Measurements from ENCODE around the gene CBLN1.
A peak's percentile ranks its signal among the peaks of the same experiment; 100 is the strongest.

Gene CBLN1

GRCh38 chr16:49281480-49281842 is at the start of gene CBLN1:
Gene CBLN1, minus strand, starts transcription at chr16:49281838. Its CDS starts 373 bp downstream, at chr16:49281465.
- H3K9me3 ChIP-seq (ENCODE audit: insufficient read depth, low read depth, low read length): no peaks in the 10 kb centered on the region; the same call in 1 of the 2 replicates
- no peak within 1 kb of the TSS for H3K9ac ChIP-seq (ENCODE audit: low read depth, low read length)
- H3K27me3 ChIP-seq (ENCODE audit: insufficient read depth, low read length): peaks cover 90% of the 10 kb centered on the region
- peak within 1 kb of the TSS; percentile 76 for H3K4me3 ChIP-seq (ENCODE audit: low read length)
- no peak within 1 kb of the TSS for H3K27ac ChIP-seq (ENCODE audit: low read length)
- no peaks in the 10 kb centered on the region for H3K36me3 ChIP-seq (ENCODE audit: insufficient read depth, low read depth, low read length)
- peaks cover 14% of the 10 kb centered on the region for H3K4me1 ChIP-seq (ENCODE audit: insufficient read depth, low read length)

- Histone ChIP-seq H3K4me3 (ENCODE audit: low read length) (no peak overlapping the region), H3K9ac (ENCODE audit: low read depth, low read length) (no peak overlapping the region), H3K4me1 (ENCODE audit: insufficient read depth, low read length) (no peaks in the 10 kb centered on the region), H3K36me3 (ENCODE audit: insufficient read depth, low read depth, low read length) (no peaks in the 10 kb centered on the region), H3K9me3 (ENCODE audit: insufficient read depth, low read depth, low read length) (no peaks in the 10 kb centered on the region), H3K27ac (ENCODE audit: low read length) (no peak overlapping the region), H3K27me3 (ENCODE audit: insufficient read depth, low read length) (no peaks in the 10 kb centered on the region)
Measured at GRCh38 chr16:49330562-49331201, 49.0 kb upstream of the CBLN1 start.

- Histone ChIP-seq H3K9me3 (ENCODE audit: insufficient read depth, low read depth, low read length) (no peaks in the 10 kb centered on the region), H3K36me3 (ENCODE audit: insufficient read depth, low read depth, low read length) (no peaks in the 10 kb centered on the region), H3K27ac (ENCODE audit: low read length) (no peak overlapping the region), H3K4me1 (ENCODE audit: insufficient read depth, low read length) (no peaks in the 10 kb centered on the region), H3K4me3 (ENCODE audit: low read length) (no peak overlapping the region), H3K27me3 (ENCODE audit: insufficient read depth, low read length) (no peaks in the 10 kb centered on the region), H3K9ac (ENCODE audit: low read depth, low read length) (no peak overlapping the region)
Measured at GRCh38 chr16:49328325-49328724, 46.7 kb upstream of the CBLN1 start.

GRCh38 chr16:49327466-49327865 is 45.8 kb upstream of the CBLN1 start:
- H3K9ac ChIP-seq (ENCODE audit: low read depth, low read length): no peak overlapping the region

GRCh38 chr16:49324703-49325102 is 43.1 kb upstream of the CBLN1 start:
- Histone ChIP-seq H3K9me3 (ENCODE audit: insufficient read depth, low read depth, low read length) (no peaks in the 10 kb centered on the region), H3K27me3 (ENCODE audit: insufficient read depth, low read length) (no peaks in the 10 kb centered on the region), H3K9ac (ENCODE audit: low read depth, low read length) (no peak overlapping the region), H3K4me3 (ENCODE audit: low read length) (no peak overlapping the region), H3K36me3 (ENCODE audit: insufficient read depth, low read depth, low read length) (no peaks in the 10 kb centered on the region), H3K27ac (ENCODE audit: low read length) (no peak overlapping the region), H3K4me1 (ENCODE audit: insufficient read depth, low read length) (no peaks in the 10 kb centered on the region)

More at GRCh38 chr16:49327466-49327865, 45.8 kb upstream of the CBLN1 start:
- Histone ChIP-seq H3K27ac (ENCODE audit: low read length) (no peak overlapping the region), H3K27me3 (ENCODE audit: insufficient read depth, low read length) (no peaks in the 10 kb centered on the region), H3K4me1 (ENCODE audit: insufficient read depth, low read length) (no peaks in the 10 kb centered on the region), H3K36me3 (ENCODE audit: insufficient read depth, low read depth, low read length) (no peaks in the 10 kb centered on the region), H3K9me3 (ENCODE audit: insufficient read depth, low read depth, low read length) (no peaks in the 10 kb centered on the region), H3K4me3 (ENCODE audit: low read length) (no peak overlapping the region)

GRCh38 chr16:49315602-49316001 is 34.0 kb upstream of the CBLN1 start:
- Histone ChIP-seq H3K27me3 (ENCODE audit: insufficient read depth, low read length) (peaks cover 4% of the 10 kb centered on the region; the same call in 1 of the 2 replicates), H3K4me1 (ENCODE audit: insufficient read depth, low read length) (no peaks in the 10 kb centered on the region; the same call in 1 of the 2 replicates), H3K27ac (ENCODE audit: low read length) (no peak overlapping the region), H3K9ac (ENCODE audit: low read depth, low read length) (no peak overlapping the region), H3K9me3 (ENCODE audit: insufficient read depth, low read depth, low read length) (no peaks in the 10 kb centered on the region), H3K36me3 (ENCODE audit: insufficient read depth, low read depth, low read length) (no peaks in the 10 kb centered on the region), H3K4me3 (ENCODE audit: low read length) (no peak overlapping the region)

- no peak overlapping the region for H3K27ac ChIP-seq (ENCODE audit: low read length)
- H3K9me3 ChIP-seq (ENCODE audit: insufficient read depth, low read depth, low read length): no peaks in the 10 kb centered on the region
- peaks cover 4% of the 10 kb centered on the region; the same call in 1 of the 2 replicates for H3K27me3 ChIP-seq (ENCODE audit: insufficient read depth, low read length)
- no peaks in the 10 kb centered on the region; the same call in 1 of the 2 replicates for H3K4me1 ChIP-seq (ENCODE audit: insufficient read depth, low read length)
- H3K4me3 ChIP-seq (ENCODE audit: low read length): peak overlapping the region; percentile 17; the same call in 1 of the 2 replicates
- no peaks in the 10 kb centered on the region for H3K36me3 ChIP-seq (ENCODE audit: insufficient read depth, low read depth, low read length)
- H3K9ac ChIP-seq (ENCODE audit: low read depth, low read length): peak overlapping the region; percentile 4; the same call in 1 of the 2 replicates
Measured at GRCh38 chr16:49312389-49312985, 30.8 kb upstream of the CBLN1 start.

- Histone ChIP-seq H3K9me3 (ENCODE audit: insufficient read depth, low read depth, low read length) (no peaks in the 10 kb centered on the region), H3K4me1 (ENCODE audit: insufficient read depth, low read length) (no peaks in the 10 kb centered on the region; the same call in 1 of the 2 replicates), H3K36me3 (ENCODE audit: insufficient read depth, low read depth, low read length) (no peaks in the 10 kb centered on the region), H3K27me3 (ENCODE audit: insufficient read depth, low read length) (peaks cover 4% of the 10 kb centered on the region; the same call in 1 of the 2 replicates), H3K27ac (ENCODE audit: low read length) (no peak overlapping the region), H3K4me3 (ENCODE audit: low read length) (no peak overlapping the region), H3K9ac (ENCODE audit: low read depth, low read length) (no peak overlapping the region)
Measured at GRCh38 chr16:49311823-49312222, 30.2 kb upstream of the CBLN1 start.

- H3K9ac ChIP-seq (ENCODE audit: low read depth, low read length): no peak overlapping the region
- H3K27ac ChIP-seq (ENCODE audit: low read length): no peak overlapping the region
- H3K4me3 ChIP-seq (ENCODE audit: low read length): no peak overlapping the region
- H3K27me3 ChIP-seq (ENCODE audit: insufficient read depth, low read length): no peaks in the 10 kb centered on the region
- H3K9me3 ChIP-seq (ENCODE audit: insufficient read depth, low read depth, low read length): no peaks in the 10 kb centered on the region
- H3K36me3 ChIP-seq (ENCODE audit: insufficient read depth, low read depth, low read length): no peaks in the 10 kb centered on the region
- no peaks in the 10 kb centered on the region; the same call in 1 of the 2 replicates for H3K4me1 ChIP-seq (ENCODE audit: insufficient read depth, low read length)
Measured at GRCh38 chr16:49307176-49307575, 25.5 kb upstream of the CBLN1 start.

GRCh38 chr16:49305406-49305805 is 23.8 kb upstream of the CBLN1 start:
- Histone ChIP-seq H3K9me3 (ENCODE audit: insufficient read depth, low read depth, low read length) (no peaks in the 10 kb centered on the region), H3K4me1 (ENCODE audit: insufficient read depth, low read length) (no peaks in the 10 kb centered on the region), H3K9ac (ENCODE audit: low read depth, low read length) (no peak overlapping the region), H3K27me3 (ENCODE audit: insufficient read depth, low read length) (no peaks in the 10 kb centered on the region), H3K27ac (ENCODE audit: low read length) (no peak overlapping the region), H3K4me3 (ENCODE audit: low read length) (no peak overlapping the region), H3K36me3 (ENCODE audit: insufficient read depth, low read depth, low read length) (no peaks in the 10 kb centered on the region)

GRCh38 chr16:49292413-49292812 is 10.8 kb upstream of the CBLN1 start:
- Histone ChIP-seq H3K9me3 (ENCODE audit: insufficient read depth, low read depth, low read length) (no peaks in the 10 kb centered on the region), H3K4me3 (ENCODE audit: low read length) (no peak overlapping the region), H3K27me3 (ENCODE audit: insufficient read depth, low read length) (peaks cover 9% of the 10 kb centered on the region; the same call in 1 of the 2 replicates), H3K36me3 (ENCODE audit: insufficient read depth, low read depth, low read length) (no peaks in the 10 kb centered on the region), H3K27ac (ENCODE audit: low read length) (no peak overlapping the region), H3K4me1 (ENCODE audit: insufficient read depth, low read length) (peaks cover 3% of the 10 kb centered on the region; the same call in 1 of the 2 replicates), H3K9ac (ENCODE audit: low read depth, low read length) (no peak overlapping the region)

GRCh38 chr16:49287572-49287971 is 5.9 kb upstream of the CBLN1 start:
- H3K4me1 ChIP-seq (ENCODE audit: insufficient read depth, low read length): peaks cover 5% of the 10 kb centered on the region; the same call in 1 of the 2 replicates
- H3K9me3 ChIP-seq (ENCODE audit: insufficient read depth, low read depth, low read length): no peaks in the 10 kb centered on the region
- peaks cover 50% of the 10 kb centered on the region for H3K27me3 ChIP-seq (ENCODE audit: insufficient read depth, low read length)
- no peak overlapping the region for H3K27ac ChIP-seq (ENCODE audit: low read length)
- H3K9ac ChIP-seq (ENCODE audit: low read depth, low read length): no peak overlapping the region
- no peaks in the 10 kb centered on the region for H3K36me3 ChIP-seq (ENCODE audit: insufficient read depth, low read depth, low read length)
- no peak overlapping the region for H3K4me3 ChIP-seq (ENCODE audit: low read length)

Data from iPS-20b (cell line).